Gastroesophageal sphincter (tissue), 4 donors: Measurements from ENCODE around the gene HNRNPUL1. TPM values are rescaled to one million over a fixed set of nuclear protein-coding genes. Genes with fewer than 3 reads are reported as not detected.

ENCODE experiments used
- ATAC-seq: fragments of 150-250 bp; one replicate; pipeline ENCODE4 v1.9.1; 2016; ENCODE audit warnings: mild to moderate bottlenecking, moderate library complexity
- H3K27ac ChIP-seq, 4 donors: fragments of 200-600 bp; sonication (generic) in 3 of 4; 1 replicate in 3 of 4; 2 replicates in 1 of 4; pipeline ENCODE4 v1.5.1; 2016 to 2019
- H3K27me3 ChIP-seq: fragments of 200-600 bp; sonication (generic); one replicate; pipeline ENCODE4 v1.5.1; 2019
- H3K36me3 ChIP-seq, 2 donors: fragments of 200-600 bp; sonication (generic); one replicate each; pipeline ENCODE4 v1.5.1; 2019; ENCODE audit warnings: control low read depth in 1 of 2
- H3K4me1 ChIP-seq, 3 donors: fragments of 200-600 bp; sonication (generic); 1 replicate in 2 of 3; 2 replicates in 1 of 3; pipeline ENCODE4 v1.5.1; 2016 to 2019; ENCODE audit warnings: control low read depth in 2 of 3
- H3K4me3 ChIP-seq, 2 donors: fragments of 200-600 bp; sonication (generic); one replicate each; pipeline ENCODE4 v1.5.1; 2019; ENCODE audit warnings: mild to moderate bottlenecking in 1 of 2, moderate library complexity in 1 of 2
- H3K9me3 ChIP-seq, 3 donors: fragments of 200-600 bp; sonication (generic); one replicate each; pipeline ENCODE4 v1.5.1; 2017 to 2019; ENCODE audit warnings: control low read depth in 2 of 3
- EP300 ChIP-seq: sonication (generic); formaldehyde crosslinking; IDR thresholded peaks from one replicate; pipeline ENCODE4 v1.6.1; 2017; ENCODE audit warnings: antibody characterized with exemption, mild to moderate bottlenecking
- POLR2A ChIP-seq, 2 donors: fragments of 450-650 bp; IDR thresholded peaks; one replicate each; pipeline ENCODE4 v1.6.1; 2017; ENCODE audit warnings: antibody characterized with exemption in 2 of 2, mild to moderate bottlenecking in 2 of 2, moderate library complexity in 1 of 2
- POLR2AphosphoS5 ChIP-seq: sonication (generic); formaldehyde crosslinking; IDR thresholded peaks from one replicate; pipeline ENCODE4 v1.6.1; 2017; ENCODE audit warnings: antibody characterized with exemption
- WGBS, 2 donors: methylation state at CpG; one replicate each; pipeline ENCODE4 v1.1.5; 2018; ENCODE audit warnings: low coverage in 1 of 2; 5-methylcytosine and 5-hydroxymethylcytosine counted together
- total RNA-seq, 4 donors: library from RNA; depleted of rRNA; stranded (reverse); fragments of >200 nt; gene quantifications; one replicate each; pipeline ENCODE4 v1.1.0, GENCODE V29; 2016
- TF ChIP-seq, protein P1 (sequence below), 4 experiments: fragments of 200-600 bp in 2 of 4; fragments of 450-650 bp in 2 of 4; sonication (generic) in 1 of 4; IDR thresholded peaks; one replicate each; pipeline ENCODE4 v1.5.1; 2017 to 2019; ENCODE audit warnings: antibody characterized with exemption in 4 of 4, mild to moderate bottlenecking in 2 of 4, moderate library complexity in 2 of 4

HNRNPUL1 gene
- total RNA-seq, 4 donors from 2014 or later, result 142 to 204 (median 160) TPM

DNA sequence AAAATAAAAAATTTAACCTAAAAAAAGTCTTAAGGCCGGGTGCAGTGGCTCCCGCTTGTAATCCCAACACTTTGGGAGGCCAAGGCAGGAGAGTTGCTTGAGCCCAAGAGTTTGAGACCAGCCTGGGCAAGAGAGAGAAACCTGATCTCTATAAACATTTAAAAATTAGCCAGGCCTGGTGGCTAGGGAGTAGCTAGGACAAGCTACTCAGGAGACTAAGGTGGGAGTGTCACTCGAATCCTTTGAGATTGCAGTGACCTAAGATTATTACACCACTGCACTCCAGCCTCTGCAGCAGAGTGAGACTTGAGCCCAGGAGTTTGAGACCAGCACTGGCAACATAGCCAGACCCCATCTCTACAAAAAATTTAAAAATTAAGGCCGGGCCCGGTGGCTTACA is 46.9 kb downstream of the HNRNPUL1 start:
- Histone ChIP-seq H3K36me3 (peaks cover 0 to 64% of the 10 kb centered on the region in 2 donors), H3K4me3 (peak overlapping the region; percentile 76 to 82), H3K4me1 (peaks cover 2 to 63% (median 25%) of the 10 kb centered on the region in 3 donors), H3K27ac (peak overlapping the region; percentile 80 to 97 (median 92)), H3K27me3 (no peaks in the 10 kb centered on the region), H3K9me3 (no peaks in the 10 kb centered on the region)
- no peak for TF ChIP-seq POLR2AphosphoS5
- no peak for TF ChIP-seq EP300
- no peak for TF ChIP-seq POLR2A (IDR thresholded peaks at IDR 0.05)
- TF ChIP-seq, protein P1, sequence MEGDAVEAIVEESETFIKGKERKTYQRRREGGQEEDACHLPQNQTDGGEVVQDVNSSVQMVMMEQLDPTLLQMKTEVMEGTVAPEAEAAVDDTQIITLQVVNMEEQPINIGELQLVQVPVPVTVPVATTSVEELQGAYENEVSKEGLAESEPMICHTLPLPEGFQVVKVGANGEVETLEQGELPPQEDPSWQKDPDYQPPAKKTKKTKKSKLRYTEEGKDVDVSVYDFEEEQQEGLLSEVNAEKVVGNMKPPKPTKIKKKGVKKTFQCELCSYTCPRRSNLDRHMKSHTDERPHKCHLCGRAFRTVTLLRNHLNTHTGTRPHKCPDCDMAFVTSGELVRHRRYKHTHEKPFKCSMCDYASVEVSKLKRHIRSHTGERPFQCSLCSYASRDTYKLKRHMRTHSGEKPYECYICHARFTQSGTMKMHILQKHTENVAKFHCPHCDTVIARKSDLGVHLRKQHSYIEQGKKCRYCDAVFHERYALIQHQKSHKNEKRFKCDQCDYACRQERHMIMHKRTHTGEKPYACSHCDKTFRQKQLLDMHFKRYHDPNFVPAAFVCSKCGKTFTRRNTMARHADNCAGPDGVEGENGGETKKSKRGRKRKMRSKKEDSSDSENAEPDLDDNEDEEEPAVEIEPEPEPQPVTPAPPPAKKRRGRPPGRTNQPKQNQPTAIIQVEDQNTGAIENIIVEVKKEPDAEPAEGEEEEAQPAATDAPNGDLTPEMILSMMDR (IDR thresholded peaks at IDR 0.05), result no peak
- 44 to 49% methylated on average over 5 of the region's 5 CpGs for WGBS, 2 donors
- no peak for ATAC-seq

DNA sequence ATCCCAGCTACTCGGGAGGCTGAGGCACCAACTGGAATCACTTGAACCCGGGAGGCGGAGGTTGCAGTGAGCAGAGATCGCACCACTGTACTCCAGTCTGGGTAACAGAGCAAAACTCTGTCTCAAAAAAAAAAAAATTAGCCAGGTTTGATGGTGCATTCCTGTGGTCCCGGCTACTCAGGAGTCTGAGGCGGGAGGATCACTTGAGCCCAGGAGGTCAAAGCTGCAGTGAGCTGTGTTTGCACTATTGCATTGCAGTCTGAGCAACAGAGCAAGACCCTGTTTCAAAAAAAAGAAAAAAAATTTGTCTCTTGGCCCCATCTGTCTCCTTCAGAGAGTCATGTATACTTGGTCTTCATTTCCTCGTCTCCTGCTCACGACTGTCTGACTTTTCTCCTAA is 47.4 kb downstream of the HNRNPUL1 start:
- TF ChIP-seq POLR2A (IDR thresholded peaks at IDR 0.05) (no peak), EP300 (no peak), POLR2AphosphoS5 (no peak)
- TF ChIP-seq, protein P1 (IDR thresholded peaks at IDR 0.05), result no peak
- no peak for ATAC-seq
- H3K9me3 ChIP-seq, result no peaks in the 10 kb centered on the region
- H3K4me1 ChIP-seq, result peaks cover 2 to 58% (median 25%) of the 10 kb centered on the region in 3 donors
- H3K36me3 ChIP-seq, result peaks cover 0 to 64% of the 10 kb centered on the region in 2 donors
- no peaks in the 10 kb centered on the region for H3K27me3 ChIP-seq
- H3K4me3 ChIP-seq, result no peak overlapping the region
- 64 to 84% methylated on average over 4 to 7 of the region's 8 CpGs for WGBS, 2 donors
- peak overlapping the region in 1 of 4 donors; percentile 95 for H3K27ac ChIP-seq

DNA sequence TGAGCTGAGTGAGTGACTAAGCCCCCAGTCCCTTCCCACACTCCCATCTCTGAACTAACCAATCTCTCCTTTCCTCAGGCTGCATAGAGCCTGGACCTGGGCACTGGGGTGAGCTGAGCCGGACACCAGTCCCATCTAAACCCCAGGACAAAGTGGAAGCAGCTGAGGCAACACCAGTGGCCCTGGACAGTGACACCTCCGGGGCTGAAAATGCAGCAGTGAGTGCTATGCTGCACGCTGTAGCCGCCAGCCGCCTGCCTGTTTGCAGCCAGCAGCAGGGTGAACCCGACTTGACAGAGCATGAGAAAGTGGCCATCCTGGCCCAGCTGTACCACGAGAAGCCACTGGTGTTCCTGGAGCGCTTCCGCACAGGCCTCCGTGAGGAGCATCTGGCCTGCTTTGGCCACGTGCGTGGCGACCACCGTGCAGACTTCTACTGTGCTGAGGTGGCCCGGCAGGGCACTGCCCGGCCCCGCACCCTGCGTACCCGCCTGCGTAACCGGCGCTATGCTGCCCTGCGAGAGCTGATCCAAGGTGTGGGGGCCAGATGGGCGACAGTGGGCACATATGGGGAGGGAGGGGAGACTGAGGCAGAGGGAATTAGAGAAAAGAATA is 52.2 kb downstream of the HNRNPUL1 start:
- no peak for TF ChIP-seq POLR2AphosphoS5
- TF ChIP-seq, protein P1 (IDR thresholded peaks at IDR 0.05), result no peak
- TF ChIP-seq POLR2A (IDR thresholded peaks at IDR 0.05), result no peak
- no peak for TF ChIP-seq EP300
- H3K9me3 ChIP-seq, result no peaks in the 10 kb centered on the region
- H3K4me3 ChIP-seq, result no peak overlapping the region
- 90 to 94% methylated on average over 2 to 7 of the region's 24 CpGs for WGBS, 2 donors
- H3K27me3 ChIP-seq, result no peaks in the 10 kb centered on the region
- H3K27ac ChIP-seq, result no peak overlapping the region
- peaks cover 0 to 98% of the 10 kb centered on the region in 2 donors for H3K36me3 ChIP-seq
- H3K4me1 ChIP-seq, result peaks cover 0 to 27% (median 4%) of the 10 kb centered on the region in 3 donors
- ATAC-seq, result no peak

DNA sequence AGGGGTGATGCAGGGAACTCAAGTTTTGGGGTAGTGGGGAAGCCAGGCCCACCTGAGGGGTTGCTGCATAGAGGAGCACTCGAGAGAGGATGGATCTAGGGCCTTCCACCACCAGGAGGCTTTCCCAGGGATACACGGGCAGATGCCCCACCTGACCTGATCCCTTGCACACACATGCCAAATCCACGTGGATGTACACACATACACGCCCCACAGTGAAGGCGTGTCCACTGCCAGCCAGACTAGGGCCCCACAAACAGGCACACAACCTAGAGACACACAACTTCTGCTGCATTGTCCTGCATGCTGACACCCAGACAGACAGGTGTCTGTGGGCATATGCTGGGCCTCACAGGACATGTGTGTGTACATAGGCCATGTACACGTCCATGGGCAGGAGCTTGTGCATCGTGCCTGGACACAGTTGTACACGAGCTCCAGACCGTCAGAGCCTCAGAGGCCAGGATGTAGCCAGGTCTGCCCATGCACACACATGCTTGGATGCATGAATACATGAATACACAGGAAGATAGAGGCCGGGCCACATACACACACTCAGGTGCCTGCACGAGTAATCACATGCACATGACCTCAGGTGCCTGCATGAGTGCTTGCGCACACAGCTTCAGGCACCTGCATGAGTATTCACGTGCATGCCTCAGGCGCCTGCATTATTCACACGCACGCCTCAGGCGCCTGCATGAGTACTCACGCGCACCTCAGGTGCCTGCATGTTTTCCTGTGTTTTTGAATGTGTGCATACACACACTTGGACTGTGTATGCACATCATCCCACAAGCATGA is 54.7 kb downstream of the HNRNPUL1 start:
- H3K36me3 ChIP-seq, result peaks cover 0 to 84% of the 10 kb centered on the region in 2 donors
- H3K27ac ChIP-seq, result no peak overlapping the region
- 48 to 86% methylated on average over 6 to 12 of the region's 19 CpGs for WGBS, 2 donors
- no peaks in the 10 kb centered on the region for H3K9me3 ChIP-seq
- H3K27me3 ChIP-seq, result no peaks in the 10 kb centered on the region
- ATAC-seq, result no peak
- TF ChIP-seq, protein P1 (IDR thresholded peaks at IDR 0.05), result no peak
- TF ChIP-seq POLR2A (IDR thresholded peaks at IDR 0.05) (no peak), EP300 (no peak), POLR2AphosphoS5 (no peak)
- peaks cover 0 to 33% (median 22%) of the 10 kb centered on the region in 3 donors for H3K4me1 ChIP-seq
- no peak overlapping the region for H3K4me3 ChIP-seq
